HG03060 (cell line): ENCODE data around the gene PTPN4.
A peak's percentile ranks its signal among the peaks of the same experiment; 100 is the strongest.
"Not testable (repeated sequence)": the region's sequence is repeated elsewhere in the genome, so short reads cannot be mapped to it uniquely, and the experiment has no call there.

Source experiments
- ATAC-seq: cut with Tn5 transposase; IDR thresholded peaks from one replicate; pipeline ENCODE4 v1.9.1; 2021; ENCODE audit warnings: low read depth, moderate number of reproducible peaks; ENCODE audit not compliant: unreplicated experiment

PTPN4 gene

DNA sequence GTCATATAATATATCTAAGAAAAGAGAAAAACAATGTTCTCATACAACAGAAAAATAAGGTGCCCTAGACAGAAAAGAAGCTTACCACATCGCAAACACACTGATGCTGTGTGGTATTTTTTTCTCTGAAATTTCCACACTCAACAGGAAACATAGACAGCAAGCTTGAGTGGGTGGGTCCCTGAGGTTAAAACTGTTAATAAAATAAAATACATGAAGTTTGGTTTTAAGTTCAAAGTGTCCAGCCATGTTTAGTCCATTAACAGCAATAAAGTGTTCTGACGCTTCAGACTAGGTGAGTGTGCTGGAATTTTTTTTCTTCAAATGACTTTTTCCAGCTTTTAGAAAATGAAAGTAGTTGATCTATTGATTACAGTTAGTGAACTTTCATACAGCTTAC is 169.8 kb downstream of the PTPN4 start:
- ATAC-seq, result no peak

GRCh38 chr2:119932809-119933208 is 173.1 kb downstream of the PTPN4 start:
- no peak for ATAC-seq

DNA sequence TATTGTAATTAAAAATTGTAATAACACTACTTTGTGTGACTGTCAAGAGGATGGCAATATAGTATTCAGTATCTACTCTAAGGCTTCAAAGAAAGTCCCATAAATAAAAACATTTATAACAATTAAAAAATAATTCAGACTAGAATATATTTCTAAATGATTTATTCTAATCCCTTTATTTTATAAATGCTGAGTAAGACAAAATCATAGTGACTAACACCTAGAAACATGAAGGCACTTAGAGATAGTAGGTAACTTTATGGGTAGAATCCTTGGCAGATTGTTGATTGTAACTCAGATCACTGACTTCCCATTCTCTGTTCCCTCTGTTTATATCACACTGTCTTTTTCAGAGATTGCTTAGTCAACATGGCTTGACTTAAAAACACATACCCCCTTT is 174.6 kb downstream of the PTPN4 start:
- ATAC-seq, result no peak

DNA sequence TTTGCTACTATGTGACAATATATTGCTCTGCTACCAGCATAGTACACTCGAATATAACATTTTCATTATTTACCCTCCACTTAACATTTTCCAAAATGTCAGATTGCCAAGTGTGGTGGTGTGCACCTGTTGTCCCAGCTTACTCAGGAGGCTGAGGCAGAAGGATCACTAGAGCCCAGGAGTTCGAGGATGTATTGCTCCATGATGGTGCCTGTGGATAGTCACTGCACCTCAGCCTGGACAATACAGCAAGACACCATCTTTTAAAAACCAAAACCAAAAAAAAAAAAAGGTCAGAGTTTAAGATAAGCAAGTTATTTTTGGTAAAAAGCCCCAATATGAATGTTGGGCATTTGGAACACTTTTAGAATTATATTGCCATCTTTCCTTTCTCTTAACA is 178.0 kb downstream of the PTPN4 start:
- ATAC-seq, result no peak

- ATAC-seq, result no peak
Measured at GRCh38 chr2:119939915-119940314, 180.2 kb downstream of the PTPN4 start.

- no peak for ATAC-seq
Measured at GRCh38 chr2:119940856-119941255, 181.1 kb downstream of the PTPN4 start.

GRCh38 chr2:119941388-119941787 is 181.7 kb downstream of the PTPN4 start:
- ATAC-seq, result no peak

GRCh38 chr2:119941981-119942513 is 182.3 kb downstream of the PTPN4 start:
- no peak for ATAC-seq

DNA sequence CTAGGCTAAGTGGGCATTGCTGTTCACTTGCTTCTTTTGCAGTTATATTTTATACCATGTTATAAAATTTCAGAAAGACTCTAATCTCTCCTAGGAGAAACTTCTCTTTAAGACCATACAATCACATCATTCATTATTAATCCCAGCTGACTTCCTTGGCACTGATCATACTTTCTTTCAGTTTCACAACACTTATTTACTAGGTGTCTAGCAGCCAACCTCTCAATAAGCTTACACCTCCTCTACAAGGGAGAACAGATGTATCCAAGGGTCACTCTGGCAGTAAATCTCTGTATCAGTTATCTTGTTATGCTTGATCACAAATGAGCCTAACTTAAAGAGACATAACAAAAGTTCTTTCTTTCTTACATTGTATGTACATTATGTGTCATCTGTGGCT is 183.3 kb downstream of the PTPN4 start:
- no peak for ATAC-seq

DNA sequence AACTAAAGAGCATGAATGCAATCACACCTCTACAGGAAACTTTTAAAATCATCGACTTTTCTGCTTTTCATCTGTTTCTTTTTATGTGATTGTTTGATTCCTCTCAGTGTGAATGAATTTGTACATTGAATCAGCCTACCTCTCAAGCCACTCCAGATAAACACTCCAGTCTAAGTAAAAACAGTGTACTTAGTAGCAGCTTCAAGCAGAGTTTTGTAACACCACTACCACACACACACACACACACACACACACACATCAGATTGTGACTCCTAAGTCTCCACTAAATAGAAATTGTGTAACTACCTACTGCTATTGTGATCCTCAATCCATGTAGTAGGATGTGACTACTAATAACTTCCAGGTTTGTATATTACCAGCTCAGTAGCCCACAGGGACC is 187.8 kb downstream of the PTPN4 start:
- ATAC-seq, result no peak

- no peak for ATAC-seq
Measured at GRCh38 chr2:119950966-119951365, 191.2 kb downstream of the PTPN4 start.

DNA sequence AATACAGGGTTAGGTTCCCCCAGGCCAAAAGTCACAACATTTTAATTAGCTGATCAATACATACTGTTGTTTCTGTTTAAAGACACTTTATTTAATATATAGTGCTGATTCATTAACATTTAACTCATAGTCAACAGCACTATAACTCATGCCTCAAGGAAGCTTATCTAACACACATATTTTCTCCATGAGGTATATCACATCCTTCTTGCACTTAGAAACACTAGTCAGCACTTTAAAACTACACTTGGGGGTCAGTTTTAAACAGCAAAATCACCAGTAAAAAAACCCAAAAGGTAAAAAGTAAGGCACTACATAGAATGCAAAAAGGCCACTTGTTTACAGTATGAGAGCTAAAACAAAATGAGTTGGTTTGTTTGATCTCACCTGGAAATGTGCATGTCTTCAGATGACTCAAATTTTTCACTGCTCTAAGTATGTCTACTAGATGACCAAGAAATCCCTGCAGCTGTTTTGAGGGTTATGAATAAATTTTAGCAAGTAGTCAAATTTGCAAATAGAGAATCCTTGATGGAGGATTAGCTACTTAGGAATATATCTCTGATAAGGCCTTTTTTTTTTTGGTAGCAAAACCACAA is 199.0 kb downstream of the PTPN4 start:
- ATAC-seq, result no peak

GRCh38 chr2:119960821-119961220 is 201.1 kb downstream of the PTPN4 start:
- ATAC-seq, result no peak

DNA sequence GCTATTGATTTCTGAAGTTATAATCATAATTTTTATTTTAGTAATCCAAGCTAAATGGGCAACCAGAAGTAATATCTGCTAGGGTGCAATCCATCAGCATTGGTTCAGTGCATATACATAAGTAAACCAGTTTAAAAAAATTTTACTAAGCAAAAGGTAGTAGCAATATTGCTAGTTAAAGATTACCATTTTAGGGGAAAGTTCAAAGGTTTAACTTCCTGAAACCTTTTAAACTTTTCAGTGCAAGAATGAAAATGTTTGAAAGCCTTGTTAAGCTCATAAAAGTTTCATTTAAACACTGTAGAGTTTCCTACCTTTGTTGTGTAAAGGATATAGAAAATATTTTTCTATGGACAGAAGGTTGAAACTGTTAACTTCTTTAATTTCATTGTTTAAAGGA is 222.2 kb downstream of the PTPN4 start:
- no peak for ATAC-seq

- ATAC-seq, result no peak
Measured at GRCh38 chr2:119982506-119982905, 222.8 kb downstream of the PTPN4 start.

- no peak for ATAC-seq
Measured at GRCh38 chr2:119983108-119983507, 223.4 kb downstream of the PTPN4 start.

GRCh38 chr2:119996148-119996547 is 236.4 kb downstream of the PTPN4 start:
- no peak for ATAC-seq

GRCh38 chr2:119996896-119997891 is 237.5 kb downstream of the PTPN4 start:
- ATAC-seq, result not testable (repeated sequence)

GRCh38 chr2:120001471-120001870 is 241.7 kb downstream of the PTPN4 start:
- no peak for ATAC-seq

- ATAC-seq, result no peak
Measured at GRCh38 chr2:120004254-120004653, 244.5 kb downstream of the PTPN4 start.

DNA sequence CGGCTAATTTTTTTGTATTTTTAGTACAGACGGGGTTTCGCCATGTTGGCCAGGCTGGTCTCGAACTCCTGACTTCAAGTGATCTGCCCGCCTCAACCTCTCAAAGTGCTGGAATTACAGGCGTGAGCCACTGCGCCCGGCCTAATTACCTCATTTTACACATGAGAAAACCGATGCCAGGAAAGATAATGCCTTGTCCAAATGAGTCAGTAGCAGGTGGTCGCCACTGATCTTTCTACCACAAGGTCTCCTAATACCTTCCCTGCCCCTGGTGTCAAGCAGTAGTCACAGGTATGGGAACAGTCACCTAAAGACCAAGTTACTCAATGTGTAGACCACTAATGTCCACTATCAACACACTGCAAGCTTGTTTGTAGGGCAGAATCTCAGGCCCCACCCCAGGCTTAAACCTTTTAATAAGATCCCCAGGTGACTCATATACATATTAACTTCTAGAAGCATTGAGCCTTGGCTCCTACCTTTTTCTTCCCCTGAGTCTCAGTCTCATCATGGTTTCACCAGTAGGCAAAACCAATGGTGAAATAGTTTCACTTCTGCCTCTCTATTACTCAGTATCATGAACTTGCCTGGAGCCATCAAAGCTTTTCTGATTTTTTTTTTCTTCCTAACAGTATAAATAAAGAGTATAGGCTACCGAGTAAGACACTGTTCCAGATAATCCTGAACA is 246.3 kb downstream of the PTPN4 start:
- ATAC-seq, result peak; percentile 95
